Measurements from ENCODE around the gene REP15.

DNA sequence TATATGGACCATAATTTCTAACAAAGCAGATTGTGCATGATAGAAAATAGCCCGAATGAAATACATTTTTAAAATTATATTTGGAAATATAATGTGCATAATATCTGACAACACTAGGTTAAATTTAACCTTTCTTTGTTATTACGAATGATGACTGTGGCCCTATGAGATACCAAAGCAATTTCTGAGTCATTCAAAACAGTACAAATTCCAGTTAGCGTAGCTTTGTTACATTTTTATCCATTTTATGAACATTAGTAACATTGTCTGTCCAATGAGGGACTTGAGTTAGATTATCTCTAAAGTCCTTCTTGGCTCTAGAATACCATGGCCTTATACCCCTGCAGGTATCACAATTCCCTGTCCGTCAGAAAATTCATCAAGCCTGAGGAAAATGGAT, 39.0 kb upstream of the REP15 start:
- TF ChIP-seq CTCF (conservative IDR thresholded peaks at IDR 0.05; ENCODE audit: low read depth in 2 of 2) (no peak), POLR2AphosphoS5 (IDR thresholded peaks at IDR 0.05; ENCODE audit: low read depth) (no peak), EZH2 (IDR thresholded peaks at IDR 0.05; ENCODE audit: low read depth, unreplicated experiment) (no peak), REST (IDR thresholded peaks at IDR 0.05; ENCODE audit: unreplicated experiment) (no peak)

Measured in GM23338 (cell line).